KMS-11 (cell line): ENCODE data around the gene ALDOB.

Source experiments
- H2AFZ ChIP-seq: fragments of 200-600 bp; sonication (generic); 2 replicates; pipeline ENCODE4 v1.6.1; 2016; ENCODE audit warnings: antibody characterized with exemption, mixed run types, low read depth
- H3K27ac ChIP-seq: fragments of 200-600 bp; sonication (generic); 2 replicates; pipeline ENCODE4 v1.6.1; 2016; ENCODE audit warnings: mild to moderate bottlenecking, mixed run types
- H3K27me3 ChIP-seq: fragments of 200-600 bp; sonication (generic); 2 replicates; pipeline ENCODE4 v1.6.1; 2017; ENCODE audit warnings: mild to moderate bottlenecking, low read depth, mixed run types, moderate library complexity; ENCODE audit not compliant: insufficient read depth
- H3K36me3 ChIP-seq: fragments of 200-600 bp; sonication (generic); 2 replicates; pipeline ENCODE4 v1.6.1; 2017; ENCODE audit warnings: mild to moderate bottlenecking, mixed run types; ENCODE audit not compliant: insufficient read depth
- H3K4me1 ChIP-seq: fragments of 200-600 bp; sonication (generic); 2 replicates; pipeline ENCODE4 v1.6.1; 2016; ENCODE audit warnings: mild to moderate bottlenecking, low read depth, mixed run types; ENCODE audit not compliant: poor library complexity, severe bottlenecking
- H3K4me2 ChIP-seq: fragments of 200-600 bp; sonication (generic); 2 replicates; pipeline ENCODE4 v1.7.0; 2016; ENCODE audit warnings: mild to moderate bottlenecking, mixed run types
- H3K4me3 ChIP-seq: fragments of 200-600 bp; sonication (generic); IDR thresholded peaks from 2 replicates; pipeline ENCODE4 v1.6.1; 2017; ENCODE audit warnings: low read depth, low read length, mixed read lengths; ENCODE audit not compliant: insufficient read depth
- H3K79me2 ChIP-seq: fragments of 200-600 bp; sonication (generic); 2 replicates; pipeline ENCODE4 v1.6.1; 2016; ENCODE audit warnings: low read depth, mixed run types; ENCODE audit not compliant: insufficient read depth
- H3K9ac ChIP-seq: fragments of 200-600 bp; sonication (generic); 2 replicates; pipeline ENCODE4 v1.6.1; 2016; ENCODE audit warnings: mild to moderate bottlenecking, mixed run types
- H4K20me1 ChIP-seq: fragments of 200-600 bp; sonication (generic); 2 replicates; pipeline ENCODE4 v1.6.1; 2016; ENCODE audit warnings: mild to moderate bottlenecking, mixed run types; ENCODE audit not compliant: insufficient read depth
- CTCF ChIP-seq: fragments of 200-600 bp; sonication (generic); conservative IDR thresholded peaks from 2 replicates; pipeline ENCODE4 v1.6.1; 2017; ENCODE audit warnings: low read depth, mild to moderate bottlenecking, antibody characterized with exemption, low read length, moderate library complexity, mixed read lengths

ALDOB gene

GRCh38 chr9:101470021-101470420 is 34.4 kb upstream of the ALDOB start:
- H3K36me3 ChIP-seq = no peaks in the 10 kb centered on the region
- no peak overlapping the region for H3K4me2 ChIP-seq
- H4K20me1 ChIP-seq = no peaks in the 10 kb centered on the region
- H3K79me2 ChIP-seq = no peaks in the 10 kb centered on the region
- H2AFZ ChIP-seq = no peak overlapping the region
- no peaks in the 10 kb centered on the region for H3K4me1 ChIP-seq
- H3K27me3 ChIP-seq = no peaks in the 10 kb centered on the region
- H3K4me3 ChIP-seq = no peak overlapping the region
- no peak overlapping the region for H3K27ac ChIP-seq
- TF ChIP-seq CTCF = no peak
- H3K9ac ChIP-seq = no peak overlapping the region

- Histone ChIP-seq H3K4me1 (no peaks in the 10 kb centered on the region), H3K27me3 (no peaks in the 10 kb centered on the region), H3K4me2 (no peak overlapping the region), H3K79me2 (no peaks in the 10 kb centered on the region), H4K20me1 (no peaks in the 10 kb centered on the region), H3K9ac (no peak overlapping the region), H3K4me3 (no peak overlapping the region), H2AFZ (no peak overlapping the region), H3K27ac (no peak overlapping the region), H3K36me3 (no peaks in the 10 kb centered on the region)
- no peak for TF ChIP-seq CTCF
Observed at GRCh38 chr9:101469026-101469425, 33.5 kb upstream of the ALDOB start.

GRCh38 chr9:101468116-101468515 is 32.5 kb upstream of the ALDOB start:
- Histone ChIP-seq H4K20me1 (no peaks in the 10 kb centered on the region), H3K4me1 (no peaks in the 10 kb centered on the region), H3K4me3 (no peak overlapping the region), H3K79me2 (no peaks in the 10 kb centered on the region), H3K9ac (no peak overlapping the region), H3K36me3 (no peaks in the 10 kb centered on the region), H3K4me2 (no peak overlapping the region), H3K27me3 (no peaks in the 10 kb centered on the region), H3K27ac (no peak overlapping the region), H2AFZ (no peak overlapping the region)
- no peak for TF ChIP-seq CTCF

- no peak overlapping the region for H3K27ac ChIP-seq
- H3K4me1 ChIP-seq = no peaks in the 10 kb centered on the region
- no peak overlapping the region for H2AFZ ChIP-seq
- no peak overlapping the region for H3K9ac ChIP-seq
- H3K27me3 ChIP-seq = no peaks in the 10 kb centered on the region
- no peak overlapping the region for H3K4me2 ChIP-seq
- no peak overlapping the region for H3K4me3 ChIP-seq
- TF ChIP-seq CTCF = no peak
- no peaks in the 10 kb centered on the region for H3K36me3 ChIP-seq
- H4K20me1 ChIP-seq = no peaks in the 10 kb centered on the region
- H3K79me2 ChIP-seq = no peaks in the 10 kb centered on the region
Observed at GRCh38 chr9:101467690-101468089, 32.1 kb upstream of the ALDOB start.

- Histone ChIP-seq H3K9ac (no peak overlapping the region), H3K4me1 (no peaks in the 10 kb centered on the region), H3K36me3 (no peaks in the 10 kb centered on the region), H3K27ac (no peak overlapping the region), H2AFZ (no peak overlapping the region), H3K4me3 (no peak overlapping the region), H3K27me3 (no peaks in the 10 kb centered on the region), H3K79me2 (no peaks in the 10 kb centered on the region), H4K20me1 (no peaks in the 10 kb centered on the region), H3K4me2 (no peak overlapping the region)
- no peak for TF ChIP-seq CTCF
Observed at GRCh38 chr9:101466863-101467262, 31.3 kb upstream of the ALDOB start.
